PFSK-1 (cell line): ENCODE results near the gene YIPF1.

Experiments
- FOXP2 ChIP-seq: optimal IDR thresholded peaks from 2 replicates; pipeline ENCODE3; 2011; ENCODE audit warnings: borderline replicate concordance, control low read depth, inconsistent platforms; ENCODE audit not compliant: insufficient read depth; ENCODE audit errors: extremely low read length, extremely low read depth
- POLR2AphosphoS5 ChIP-seq: IDR thresholded peaks from 2 replicates; pipeline ENCODE4 v1.6.1; 2012; ENCODE audit warnings: low read depth, mild to moderate bottlenecking, control low read depth, low read length, moderate library complexity
- SIN3A ChIP-seq: IDR thresholded peaks from 2 replicates; pipeline ENCODE4 v1.6.1; 2012; ENCODE audit warnings: mild to moderate bottlenecking, low read length, moderate library complexity, borderline replicate concordance; ENCODE audit not compliant: insufficient read depth
- TAF1 ChIP-seq: IDR thresholded peaks from 2 replicates; pipeline ENCODE4 v1.6.1; 2012; ENCODE audit warnings: low read length, control low read depth, borderline replicate concordance; ENCODE audit not compliant: insufficient read depth
- TF ChIP-seq, protein P1 (sequence below), 2 experiments: IDR thresholded peaks; 2 replicates each; pipeline versions ENCODE4 v1.6.1 to v1.8.0; 2011 to 2012; ENCODE audit warnings: low read depth in 2 of 2, low read length in 2 of 2, control low read depth in 1 of 2, inconsistent platforms in 1 of 2, mild to moderate bottlenecking in 1 of 2, moderate library complexity in 1 of 2; ENCODE audit not compliant: insufficient read depth in 1 of 2

Gene YIPF1

DNA sequence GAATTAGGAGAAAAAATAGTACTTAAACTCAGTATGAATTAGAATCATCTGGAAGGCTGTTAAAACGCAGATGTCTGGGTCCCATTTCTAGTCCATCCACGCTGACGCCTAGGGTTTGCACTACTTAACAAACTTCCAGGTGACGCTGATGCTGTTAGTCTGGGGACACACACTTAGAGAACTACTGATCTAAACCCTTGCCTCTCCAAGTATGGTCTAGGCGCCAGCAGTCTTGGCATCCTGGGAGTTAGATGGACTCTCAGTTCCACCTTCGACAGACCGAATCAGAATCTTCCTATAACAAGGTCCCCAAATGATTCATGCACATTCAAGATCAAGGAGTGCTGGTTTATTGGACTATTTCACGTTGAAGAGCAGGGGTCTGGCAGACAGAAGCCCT is 15.9 kb upstream of the YIPF1 start:
- TF ChIP-seq SIN3A (no peak), POLR2AphosphoS5 (no peak)

DNA sequence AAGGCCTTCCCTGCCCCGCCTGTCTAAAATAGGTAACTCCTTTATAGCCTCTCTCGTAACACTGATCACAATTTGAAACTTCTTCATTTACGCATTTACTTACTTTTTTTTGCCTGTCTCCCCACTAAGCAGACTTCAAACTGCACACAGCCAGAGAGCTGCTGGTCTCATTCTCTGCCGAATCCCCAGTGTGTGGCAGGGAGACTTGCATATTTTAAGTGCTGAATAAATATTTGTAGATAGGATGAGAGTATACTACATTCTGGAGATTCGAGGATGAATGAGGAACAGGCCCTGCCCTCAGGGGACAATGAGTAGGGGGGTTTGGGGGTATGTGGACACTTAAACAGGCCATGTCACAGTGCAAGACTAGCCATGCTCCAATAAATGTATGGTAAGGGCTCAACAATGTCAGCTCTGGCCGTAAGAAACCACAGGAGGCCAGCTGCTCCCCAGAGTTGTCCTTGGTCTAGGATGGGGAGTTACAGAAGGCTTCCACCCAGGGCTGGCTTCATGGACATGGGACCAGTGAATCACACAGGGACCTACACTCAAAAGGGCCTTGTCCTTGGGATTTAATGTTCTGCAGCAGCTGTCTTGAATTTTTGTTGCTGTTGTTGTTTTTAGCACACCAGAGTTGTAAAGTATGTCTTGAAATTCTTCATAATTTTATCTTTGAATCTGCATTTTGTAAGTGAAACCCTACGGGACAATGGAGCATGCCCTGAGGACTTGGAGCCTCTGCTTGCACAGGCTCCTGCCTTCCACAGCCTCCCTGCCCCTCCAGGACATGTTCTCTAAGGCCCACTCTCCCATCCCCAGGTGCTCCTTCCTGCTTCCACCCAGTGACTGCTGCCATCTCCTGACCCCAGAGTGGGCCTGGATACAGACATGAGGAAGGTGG is 12.9 kb upstream of the YIPF1 start:
- TF ChIP-seq TAF1 (no peak), SIN3A (no peak), POLR2AphosphoS5 (no peak), FOXP2 (no peak)
- TF ChIP-seq, protein P1, sequence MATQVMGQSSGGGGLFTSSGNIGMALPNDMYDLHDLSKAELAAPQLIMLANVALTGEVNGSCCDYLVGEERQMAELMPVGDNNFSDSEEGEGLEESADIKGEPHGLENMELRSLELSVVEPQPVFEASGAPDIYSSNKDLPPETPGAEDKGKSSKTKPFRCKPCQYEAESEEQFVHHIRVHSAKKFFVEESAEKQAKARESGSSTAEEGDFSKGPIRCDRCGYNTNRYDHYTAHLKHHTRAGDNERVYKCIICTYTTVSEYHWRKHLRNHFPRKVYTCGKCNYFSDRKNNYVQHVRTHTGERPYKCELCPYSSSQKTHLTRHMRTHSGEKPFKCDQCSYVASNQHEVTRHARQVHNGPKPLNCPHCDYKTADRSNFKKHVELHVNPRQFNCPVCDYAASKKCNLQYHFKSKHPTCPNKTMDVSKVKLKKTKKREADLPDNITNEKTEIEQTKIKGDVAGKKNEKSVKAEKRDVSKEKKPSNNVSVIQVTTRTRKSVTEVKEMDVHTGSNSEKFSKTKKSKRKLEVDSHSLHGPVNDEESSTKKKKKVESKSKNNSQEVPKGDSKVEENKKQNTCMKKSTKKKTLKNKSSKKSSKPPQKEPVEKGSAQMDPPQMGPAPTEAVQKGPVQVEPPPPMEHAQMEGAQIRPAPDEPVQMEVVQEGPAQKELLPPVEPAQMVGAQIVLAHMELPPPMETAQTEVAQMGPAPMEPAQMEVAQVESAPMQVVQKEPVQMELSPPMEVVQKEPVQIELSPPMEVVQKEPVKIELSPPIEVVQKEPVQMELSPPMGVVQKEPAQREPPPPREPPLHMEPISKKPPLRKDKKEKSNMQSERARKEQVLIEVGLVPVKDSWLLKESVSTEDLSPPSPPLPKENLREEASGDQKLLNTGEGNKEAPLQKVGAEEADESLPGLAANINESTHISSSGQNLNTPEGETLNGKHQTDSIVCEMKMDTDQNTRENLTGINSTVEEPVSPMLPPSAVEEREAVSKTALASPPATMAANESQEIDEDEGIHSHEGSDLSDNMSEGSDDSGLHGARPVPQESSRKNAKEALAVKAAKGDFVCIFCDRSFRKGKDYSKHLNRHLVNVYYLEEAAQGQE (IDR thresholded peaks at IDR 0.05; ENCODE audit: insufficient read depth in 1 of 2, low read depth in 2 of 2, low read length in 2 of 2), result no peak

DNA sequence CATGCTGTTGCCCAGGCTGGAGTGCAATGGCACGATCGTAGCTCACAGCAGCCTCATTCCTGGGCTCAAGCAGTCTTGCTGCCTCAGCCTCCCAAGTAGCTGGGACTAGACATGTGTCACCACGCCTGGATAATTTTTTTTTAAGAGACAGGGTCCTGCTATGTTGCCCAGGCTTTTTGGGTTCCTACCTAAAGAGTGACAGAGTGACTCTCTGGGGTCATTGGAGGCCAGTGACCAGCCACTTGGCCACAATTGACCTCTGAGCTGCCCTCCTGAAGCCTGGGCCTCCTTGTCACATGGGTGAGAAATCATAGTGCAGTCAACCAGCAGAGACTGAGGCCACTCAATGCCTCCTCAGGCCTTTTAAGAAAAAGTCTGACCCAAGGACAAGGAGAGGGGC is 10.1 kb upstream of the YIPF1 start:
- TF ChIP-seq TAF1 (no peak), FOXP2 (no peak), POLR2AphosphoS5 (no peak), SIN3A (no peak)
- TF ChIP-seq, protein P1 (IDR thresholded peaks at IDR 0.05; ENCODE audit: insufficient read depth in 1 of 2, low read depth in 2 of 2, low read length in 2 of 2), result no peak

DNA sequence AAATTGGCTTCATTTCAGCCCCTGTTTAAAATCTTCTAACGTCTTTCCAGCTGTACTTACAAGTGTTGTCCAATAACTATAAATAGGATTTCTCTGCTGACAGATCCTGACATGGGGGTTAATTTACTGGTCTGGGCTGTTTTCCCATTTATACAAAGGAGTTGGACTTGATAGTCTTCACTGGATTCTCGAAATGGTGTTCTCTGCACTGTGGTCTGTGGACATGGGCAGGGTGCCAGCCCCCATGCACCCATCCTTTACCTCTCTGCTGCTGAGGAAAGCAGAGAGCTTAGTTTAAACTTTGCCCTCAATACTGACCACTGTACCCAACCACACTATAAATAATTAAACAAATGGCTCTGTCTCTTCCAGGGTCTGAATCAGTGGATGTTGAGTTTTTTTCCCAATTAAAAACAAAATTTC is 9.6 kb upstream of the YIPF1 start:
- no peak for TF ChIP-seq TAF1
- TF ChIP-seq SIN3A, result no peak
- TF ChIP-seq FOXP2, result no peak
- no peak for TF ChIP-seq POLR2AphosphoS5
- TF ChIP-seq, protein P1 (IDR thresholded peaks at IDR 0.05; ENCODE audit: insufficient read depth in 1 of 2, low read depth in 2 of 2, low read length in 2 of 2), result no peak

- TF ChIP-seq POLR2AphosphoS5, result peak; percentile 42; the same call in 1 of the 2 replicates
- TF ChIP-seq SIN3A, result no peak
- TF ChIP-seq TAF1, result no peak
- TF ChIP-seq, protein P1 (IDR thresholded peaks at IDR 0.05; ENCODE audit: insufficient read depth in 1 of 2, low read depth in 2 of 2, low read length in 2 of 2), result no peak
Measured at GRCh38 chr1:53896635-53897229, 7.1 kb upstream of the YIPF1 start.
